NCI-H128 (cell line): ENCODE data around the gene DACT2.
"Not testable (repeated sequence)": the region's sequence is repeated elsewhere in the genome, so short reads cannot be mapped to it uniquely, and the experiment has no call there.

Experiments used
- DNase-seq: peaks from one replicate; lab custom pipeline; 2025; ENCODE audit not compliant: unreplicated experiment; lab: John Stamatoyannopoulos, UW

DACT2 gene

GRCh38 chr6:168285456-168285855 lies 34.1 kb downstream of the DACT2 start:
- no peak for DNase-seq

- no peak for DNase-seq
These were observed 35.4 kb downstream of the DACT2 start for GRCh38 chr6:168284187-168284586.

DNA sequence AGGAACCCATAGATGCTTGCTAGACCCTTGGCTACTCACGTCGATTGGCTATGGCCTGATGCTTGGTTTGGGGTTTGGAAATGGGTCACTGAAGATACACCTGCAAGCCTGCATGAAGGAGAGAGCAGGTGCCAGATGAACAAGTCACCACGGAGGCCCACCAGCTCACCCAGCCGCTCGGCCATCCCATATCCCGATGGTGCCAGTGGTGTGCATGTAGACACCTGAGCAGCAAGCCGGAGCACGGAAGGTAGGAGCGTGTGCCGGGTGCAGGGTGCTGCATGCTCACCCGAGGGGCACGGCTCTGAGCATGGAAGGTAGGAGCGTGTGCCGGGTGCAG lies 35.9 kb downstream of the DACT2 start:
- no peak for DNase-seq

DNA sequence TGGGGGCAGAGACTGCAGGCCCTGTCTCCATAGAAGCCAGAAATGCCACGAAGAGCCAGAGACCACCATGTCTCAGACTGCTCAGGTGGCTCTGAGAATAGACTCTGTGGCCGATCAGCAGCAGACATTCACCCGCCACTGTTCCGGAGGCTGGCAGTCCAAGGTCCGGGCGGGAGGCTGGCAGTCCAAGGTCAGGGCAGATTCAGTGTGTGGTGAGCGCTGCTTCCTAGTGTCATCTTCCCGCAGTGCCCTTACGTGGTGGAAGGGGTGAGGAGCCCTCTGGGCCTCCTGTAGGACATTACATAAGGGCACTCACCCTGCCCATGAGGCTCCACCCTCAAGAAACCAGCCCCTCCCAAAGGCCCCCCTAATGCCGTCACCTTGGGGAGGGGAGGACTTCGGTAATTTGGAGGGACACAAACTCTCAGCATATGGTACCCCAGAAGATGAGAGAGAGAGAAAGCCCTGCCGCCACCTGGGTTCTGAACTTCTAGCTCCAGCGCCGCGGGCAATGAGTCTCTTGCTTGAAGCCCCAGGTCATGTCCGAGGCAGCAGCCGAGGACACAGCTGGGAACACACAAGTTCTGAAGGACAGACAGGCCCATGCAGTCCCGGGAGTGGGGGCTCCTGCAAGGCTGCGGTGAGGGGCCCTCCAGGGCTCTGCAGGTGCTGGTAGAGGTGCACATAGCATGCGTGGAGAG lies 36.4 kb downstream of the DACT2 start:
- DNase-seq: no peak

DNA sequence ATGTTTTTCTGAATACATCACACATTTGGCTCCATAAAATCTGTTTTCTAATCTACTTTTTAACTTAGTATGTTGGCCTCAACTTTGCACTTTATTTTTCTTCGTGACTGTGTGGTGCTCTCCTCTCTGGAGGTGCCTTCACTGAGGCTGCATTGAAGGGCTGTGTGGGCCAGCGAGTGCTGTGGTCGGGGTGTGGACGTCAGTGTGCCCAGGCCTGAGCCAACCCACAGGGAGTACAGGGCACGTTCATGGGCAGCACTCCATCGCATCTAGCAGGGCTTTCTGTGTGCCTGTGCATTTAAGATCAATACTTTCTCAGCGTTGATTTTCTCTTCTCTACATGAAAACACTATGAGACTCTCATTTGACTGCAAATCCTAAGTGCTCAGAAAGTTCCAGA lies 37.8 kb downstream of the DACT2 start:
- DNase-seq: no peak

- DNase-seq: not testable (repeated sequence)
These were observed 38.3 kb downstream of the DACT2 start for GRCh38 chr6:168281314-168281713.

DNA sequence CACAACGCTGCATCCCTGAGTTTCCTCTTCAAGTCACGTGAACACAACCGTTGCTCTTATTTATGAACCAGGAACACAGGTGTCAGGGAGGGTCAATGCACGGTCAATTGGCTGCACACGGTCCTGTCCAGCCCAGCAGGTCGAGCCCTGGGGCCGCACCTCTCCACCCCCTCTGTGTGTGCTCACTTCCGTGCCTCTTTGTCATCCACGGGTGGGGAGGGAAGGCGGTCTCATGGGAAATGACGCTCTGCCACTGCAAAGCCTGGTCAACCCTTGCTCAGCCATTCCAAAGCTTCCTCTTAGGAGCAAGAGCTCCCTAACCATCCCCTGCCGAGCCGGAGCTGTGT lies 38.7 kb downstream of the DACT2 start:
- DNase-seq: no peak

DNA sequence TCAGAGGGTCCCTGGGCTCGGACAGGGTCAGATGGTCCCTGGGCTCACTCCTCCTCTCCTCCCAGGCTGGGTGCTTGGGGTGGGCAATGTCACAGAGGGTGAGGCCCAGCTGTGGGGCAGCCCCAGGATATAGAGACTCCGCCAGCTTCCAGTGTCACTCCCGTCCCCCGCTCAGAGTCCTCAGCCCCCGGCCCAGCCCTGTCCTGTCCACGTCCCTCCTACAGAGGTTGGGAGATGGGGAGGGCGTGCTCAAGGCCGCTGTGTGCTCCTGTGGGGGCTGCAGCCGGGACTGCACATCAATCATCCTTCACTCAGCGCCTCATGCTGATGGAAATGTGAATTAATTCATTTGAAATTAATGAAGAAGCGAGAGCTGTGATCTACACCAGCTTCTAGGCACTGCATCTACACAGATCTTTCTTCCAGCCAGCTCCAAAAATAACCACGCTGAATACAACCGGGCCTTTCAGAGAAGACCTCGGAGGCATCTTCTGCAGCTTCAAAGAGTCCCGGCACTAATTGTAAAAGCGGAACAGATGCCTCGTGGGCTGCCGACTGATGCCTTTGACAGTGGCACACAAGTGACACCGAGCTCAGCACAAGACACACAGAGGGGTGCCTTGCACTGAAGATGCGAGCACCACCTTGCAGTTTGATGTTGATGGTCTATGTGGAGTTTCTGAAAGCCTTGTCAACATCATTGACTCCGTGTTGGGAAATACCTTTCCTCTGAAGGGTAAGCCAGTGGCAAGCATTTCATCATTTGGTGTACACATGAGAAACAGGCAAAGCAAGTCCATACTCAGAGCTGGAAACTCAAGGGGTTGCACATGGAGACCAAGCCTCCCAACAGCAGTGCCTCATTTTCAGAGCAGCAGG lies 39.3 kb downstream of the DACT2 start:
- no peak for DNase-seq

DNA sequence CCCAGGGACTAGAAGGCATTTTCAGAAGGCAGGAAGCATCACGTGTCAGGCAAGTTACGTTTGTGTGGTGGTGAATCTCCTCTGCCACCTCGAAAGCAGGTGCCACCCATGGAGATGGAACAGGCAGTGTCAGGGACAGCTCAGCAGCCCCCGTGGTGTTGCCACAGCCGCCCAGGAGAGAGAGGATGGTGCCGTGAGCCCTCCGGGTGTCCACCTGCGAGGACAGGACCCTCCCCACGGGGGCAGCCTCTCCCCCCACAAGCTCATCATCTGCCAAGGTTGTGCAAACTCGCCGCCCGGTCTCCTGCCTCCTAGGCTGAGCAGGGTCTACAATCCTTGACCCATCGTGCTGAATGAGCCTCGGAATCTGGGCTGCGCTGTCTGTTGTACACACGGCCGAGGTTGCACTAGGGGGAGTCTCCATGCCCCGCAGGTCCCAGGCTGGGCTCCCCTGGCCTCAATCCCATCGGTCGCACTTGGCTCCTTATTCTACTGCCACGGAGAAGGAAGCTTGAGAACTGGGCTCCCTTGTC lies 40.1 kb downstream of the DACT2 start:
- DNase-seq: no peak

DNA sequence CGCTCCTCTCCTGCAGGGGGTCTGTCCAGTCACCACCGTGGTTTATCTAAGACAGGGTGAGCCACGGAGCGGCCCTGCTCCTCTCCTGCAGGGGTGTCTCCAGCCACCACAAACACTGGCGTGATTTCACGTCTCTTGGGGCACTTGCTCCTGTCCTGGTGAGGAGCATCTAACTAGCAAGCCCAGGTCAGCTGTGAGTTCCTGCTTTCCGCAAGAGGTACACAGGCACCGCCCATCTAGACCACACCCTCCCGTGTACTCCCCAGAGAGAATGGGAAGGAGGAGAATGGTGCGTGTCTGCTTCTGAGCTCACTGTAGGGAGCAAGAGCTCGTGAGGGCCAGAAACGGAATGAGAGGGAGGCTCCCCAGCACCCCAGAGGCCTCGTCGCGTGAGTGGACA lies 40.7 kb downstream of the DACT2 start:
- DNase-seq: no peak

- DNase-seq: no peak
These were observed 42.3 kb downstream of the DACT2 start for GRCh38 chr6:168277274-168277669.

DNA sequence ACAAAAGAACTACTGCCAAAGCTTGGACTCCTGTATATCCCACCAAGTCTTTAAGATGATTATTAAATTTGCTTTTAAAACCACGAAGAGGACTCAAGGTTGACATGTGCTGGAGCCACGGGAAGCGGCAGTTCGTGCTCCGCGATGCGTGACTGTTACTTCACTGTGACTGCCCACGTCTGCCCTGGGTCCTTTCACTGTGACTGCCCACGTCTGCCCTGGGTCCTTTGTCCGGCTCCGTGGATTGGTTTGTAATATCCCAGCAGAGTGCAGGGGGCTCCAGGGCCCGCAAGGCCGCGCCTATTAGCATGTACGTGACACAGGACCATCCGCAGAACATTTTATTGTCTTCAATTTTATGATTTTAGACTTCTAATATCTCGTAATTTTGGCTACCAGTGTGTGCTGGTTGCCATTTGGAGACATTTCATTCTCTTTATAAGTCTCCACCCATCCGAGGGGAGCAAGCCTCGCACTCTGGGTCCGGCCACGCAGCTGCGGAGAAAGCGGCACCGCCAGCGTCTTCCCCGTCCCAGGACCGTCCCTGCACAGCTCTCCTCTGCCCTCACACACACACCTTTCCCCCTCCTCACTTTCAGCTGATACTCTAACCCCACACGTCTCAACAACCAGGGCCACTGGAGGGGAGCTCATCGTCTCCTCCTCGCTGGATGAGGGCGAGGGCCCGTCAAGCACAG lies 42.9 kb downstream of the DACT2 start:
- no peak for DNase-seq

DNA sequence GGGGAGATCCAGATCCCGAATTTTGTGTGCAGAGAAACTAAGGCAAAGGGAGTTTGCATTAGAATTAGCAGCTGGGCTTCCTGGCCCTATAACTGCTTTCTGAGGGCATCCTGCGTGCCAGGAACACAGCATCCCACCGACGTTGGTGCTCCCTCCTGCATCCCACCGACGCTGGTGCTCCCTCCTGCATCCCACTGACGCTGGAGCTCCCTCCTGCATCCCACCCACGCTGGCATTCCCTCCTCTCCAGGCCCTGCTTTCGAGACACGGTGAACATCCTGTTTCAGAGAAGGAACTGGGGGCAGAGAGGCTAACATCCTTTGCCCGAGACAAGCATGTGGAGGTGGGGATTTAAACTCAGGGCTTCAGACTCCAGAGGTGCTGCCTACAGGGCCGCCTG lies 44.4 kb downstream of the DACT2 start:
- no peak for DNase-seq

DNA sequence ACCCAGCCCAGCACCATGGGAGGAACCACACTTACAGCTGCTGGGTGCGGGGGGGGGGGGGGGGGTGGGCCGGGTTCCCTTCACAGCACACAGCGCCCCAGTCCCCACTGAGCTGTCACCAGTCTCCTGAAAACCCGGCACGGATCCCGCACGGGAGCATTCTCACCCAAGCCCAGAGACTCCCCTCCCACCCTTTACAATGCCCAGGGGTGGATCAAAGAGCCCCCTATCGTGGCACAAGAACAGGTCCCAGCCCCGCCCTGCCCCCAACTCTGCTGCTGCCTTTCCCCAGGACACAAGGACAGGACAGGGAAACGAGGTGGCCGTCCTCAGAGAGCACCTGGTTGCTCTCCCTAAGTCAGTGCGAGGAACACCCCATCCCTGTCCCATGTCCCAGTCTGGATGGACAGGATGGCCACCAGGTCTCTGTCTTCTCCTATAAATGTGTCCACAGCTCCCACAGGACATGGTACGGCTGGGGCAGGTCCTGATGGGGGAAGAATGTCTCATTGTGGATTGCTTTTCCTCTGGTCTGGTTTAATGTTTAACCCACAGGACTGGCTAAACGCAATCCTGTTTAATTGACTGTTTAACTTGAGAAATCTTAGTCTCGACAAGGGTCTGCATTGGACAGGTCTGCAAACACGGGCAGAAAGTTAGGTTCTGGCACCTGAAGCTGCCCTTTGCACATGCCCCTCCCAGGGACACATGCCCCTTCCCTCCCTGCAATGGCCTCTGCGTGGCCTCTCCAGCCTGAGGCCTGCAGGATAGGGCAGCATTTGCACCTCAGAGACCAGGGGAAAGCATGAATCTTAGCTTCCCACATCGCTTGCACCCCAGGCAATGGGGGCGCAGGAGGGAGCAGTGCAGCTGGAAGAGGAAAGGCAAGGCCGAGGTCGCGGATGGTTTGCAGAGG lies 45.3 kb downstream of the DACT2 start:
- no peak for DNase-seq

GRCh38 chr6:168273441-168274036 lies 46.0 kb downstream of the DACT2 start:
- no peak for DNase-seq

DNA sequence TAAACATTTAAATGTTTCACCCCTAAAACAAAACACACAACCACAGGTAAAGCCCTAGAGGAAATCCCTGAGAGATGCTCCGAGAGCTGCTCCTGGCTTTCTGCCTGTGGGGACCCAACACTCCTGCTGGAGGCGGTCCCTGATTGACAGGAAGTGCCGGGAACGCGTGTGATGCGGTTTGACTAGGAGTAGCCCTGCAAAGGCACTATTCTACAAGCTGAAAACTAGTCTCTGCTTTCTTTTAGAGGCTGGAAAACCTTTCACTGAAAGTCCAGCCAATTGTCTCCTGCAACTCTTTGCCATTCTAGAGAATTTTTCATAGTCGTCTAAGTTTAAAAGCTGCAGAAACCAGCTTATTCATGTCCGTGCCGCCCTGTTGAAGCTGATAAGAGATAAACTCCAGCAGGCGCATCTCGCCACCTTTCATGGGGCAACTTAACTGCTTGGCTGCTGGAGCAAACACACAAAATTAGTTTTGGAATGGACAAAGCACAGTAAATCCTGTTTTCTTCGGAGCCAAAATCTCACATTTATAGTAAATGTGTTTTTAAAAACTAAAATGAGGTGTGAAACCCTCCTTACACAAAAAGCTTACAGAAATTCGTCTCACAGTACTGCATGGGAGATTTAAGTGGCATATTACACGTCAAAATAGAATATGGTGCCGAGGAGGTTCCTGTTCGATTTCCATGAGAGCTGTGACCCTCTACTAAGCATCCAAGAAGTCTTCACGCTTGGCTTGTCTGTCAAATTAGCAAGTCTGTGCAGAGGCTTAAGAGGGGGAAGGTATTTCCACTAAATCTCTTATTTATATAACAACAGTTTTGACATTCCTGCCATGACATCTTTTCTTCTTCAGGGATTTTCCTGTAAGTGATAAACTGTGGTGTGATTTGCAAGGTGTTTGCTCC lies 46.9 kb downstream of the DACT2 start:
- DNase-seq: no peak

- no peak for DNase-seq
These were observed 49.1 kb downstream of the DACT2 start for GRCh38 chr6:168270274-168271172.
